GM19467 (cell line): ENCODE results near the gene PLCB3.

Experiments
- ATAC-seq: cut with Tn5 transposase; IDR thresholded peaks from one replicate; pipeline ENCODE4 v1.9.1; 2021; ENCODE audit warnings: mild to moderate bottlenecking, moderate library complexity; ENCODE audit not compliant: unreplicated experiment

The PLCB3 gene

GRCh38 chr11:64251016-64251752 lies at the start of gene PLCB3:
Gene PLCB3 (plus strand): TSS chr11:64251530. CDS start chr11:64251650, 120 bp downstream.
- no peak for ATAC-seq

GRCh38 chr11:64201543-64201942 lies 49.8 kb upstream of the PLCB3 start:
- ATAC-seq = no peak

GRCh38 chr11:64202992-64203391 lies 48.3 kb upstream of the PLCB3 start:
- no peak for ATAC-seq

- no peak for ATAC-seq
Observed at GRCh38 chr11:64203421-64204079, 47.8 kb upstream of the PLCB3 start.

GRCh38 chr11:64204080-64204440 lies 47.3 kb upstream of the PLCB3 start:
- no peak for ATAC-seq

GRCh38 chr11:64204464-64204989 lies 46.8 kb upstream of the PLCB3 start:
- ATAC-seq = no peak

- no peak for ATAC-seq
Observed at GRCh38 chr11:64206457-64207255, 44.7 kb upstream of the PLCB3 start, which contains the start of gene FERMT3. Gene FERMT3 (plus strand): TSS chr11:64206721. CDS start chr11:64207365, 644 bp downstream.

GRCh38 chr11:64207256-64208085 lies 43.9 kb upstream of the PLCB3 start:
- no peak for ATAC-seq

- ATAC-seq = no peak
Observed at GRCh38 chr11:64208086-64208795, 43.1 kb upstream of the PLCB3 start.

GRCh38 chr11:64208796-64209562 lies 42.4 kb upstream of the PLCB3 start:
- ATAC-seq = no peak

GRCh38 chr11:64209563-64209843 lies 41.8 kb upstream of the PLCB3 start:
- no peak for ATAC-seq

- ATAC-seq = no peak
Observed at GRCh38 chr11:64210301-64211020, 40.9 kb upstream of the PLCB3 start.

GRCh38 chr11:64211181-64211872 lies 40.0 kb upstream of the PLCB3 start:
- ATAC-seq = no peak

- ATAC-seq = no peak
Observed at GRCh38 chr11:64216879-64217278, 34.5 kb upstream of the PLCB3 start.

GRCh38 chr11:64218628-64219353 lies 32.5 kb upstream of the PLCB3 start:
- no peak for ATAC-seq

- ATAC-seq = no peak
Observed at GRCh38 chr11:64219354-64219684, 32.0 kb upstream of the PLCB3 start.

- no peak for ATAC-seq
Observed at GRCh38 chr11:64219755-64220154, 31.6 kb upstream of the PLCB3 start.

- ATAC-seq = no peak
Observed at GRCh38 chr11:64220271-64220670, 31.1 kb upstream of the PLCB3 start.
